Progenitor cell of endocrine pancreas (in vitro differentiated cells): ENCODE data around the gene SV2B. TPM values are rescaled to one million over a fixed set of nuclear protein-coding genes. Genes with fewer than 3 reads are reported as not detected.

ENCODE experiments used
- DNase-seq: peaks from one replicate; pipeline ENCODE4 v3.0.0; 2021; ENCODE audit warnings: low spot score; ENCODE audit not compliant: unreplicated experiment
- H3K27ac Mint-ChIP-seq: 2 replicates; pipeline ENCODE4 v1.8.0; 2021; ENCODE audit warnings: mild to moderate bottlenecking, moderate library complexity, mixed read lengths
- H3K27me3 Mint-ChIP-seq: 2 replicates; pipeline ENCODE4 v1.8.0; 2021; ENCODE audit warnings: mixed read lengths
- H3K36me3 Mint-ChIP-seq: 2 replicates; pipeline ENCODE4 v1.8.0; 2022; ENCODE audit warnings: mixed read lengths; ENCODE audit not compliant: insufficient read depth
- H3K4me1 Mint-ChIP-seq: 2 replicates; pipeline ENCODE4 v1.8.0; 2021; ENCODE audit warnings: low read depth, mixed read lengths
- H3K4me3 Mint-ChIP-seq: 2 replicates; pipeline ENCODE4 v1.8.0; 2021; ENCODE audit warnings: low read depth, mild to moderate bottlenecking, moderate library complexity, mixed read lengths
- H3K9me3 Mint-ChIP-seq: 2 replicates; pipeline ENCODE4 v1.8.0; 2021; ENCODE audit warnings: low read depth, mixed read lengths
- CTCF ChIP-seq: fragments of 200-600 bp; sonication (generic); IDR thresholded peaks from one replicate; pipeline ENCODE4 v1.5.0; 2021; ENCODE audit warnings: antibody characterized with exemption, mild to moderate bottlenecking; ENCODE audit not compliant: unreplicated experiment
- total RNA-seq: library from RNA; stranded (reverse); gene quantifications from 2 replicates; pipeline ENCODE4 v1.2.1, GENCODE V29; 2021

The SV2B gene
- total RNA-seq, 1 donor from 2014 or later: 19.9 TPM

GRCh38 chr15:91290553-91290952, 190.5 kb downstream of the SV2B start:
- Mint-ChIP-seq H3K9me3 (no peaks in the 10 kb centered on the region), H3K27ac (no peak overlapping the region), H3K36me3 (peaks cover 2% of the 10 kb centered on the region), H3K4me1 (peaks cover 8% of the 10 kb centered on the region), H3K4me3 (no peak overlapping the region), H3K27me3 (peaks cover 12% of the 10 kb centered on the region)
- DNase-seq: no peak
- no peak for TF ChIP-seq CTCF

GRCh38 chr15:91291673-91292072, 191.6 kb downstream of the SV2B start:
- H3K27ac Mint-ChIP-seq: no peak overlapping the region
- H3K4me1 Mint-ChIP-seq: peaks cover 8% of the 10 kb centered on the region
- no peak overlapping the region for H3K4me3 Mint-ChIP-seq
- peaks cover 12% of the 10 kb centered on the region for H3K27me3 Mint-ChIP-seq
- DNase-seq: no peak
- no peaks in the 10 kb centered on the region for H3K9me3 Mint-ChIP-seq
- H3K36me3 Mint-ChIP-seq: peaks cover 2% of the 10 kb centered on the region
- no peak for TF ChIP-seq CTCF

GRCh38 chr15:91294344-91294743, 194.3 kb downstream of the SV2B start:
- H3K36me3 Mint-ChIP-seq: peaks cover 2% of the 10 kb centered on the region
- H3K9me3 Mint-ChIP-seq: peaks cover 4% of the 10 kb centered on the region
- H3K4me3 Mint-ChIP-seq: no peak overlapping the region
- DNase-seq: no peak
- no peak overlapping the region for H3K27ac Mint-ChIP-seq
- TF ChIP-seq CTCF: no peak
- H3K4me1 Mint-ChIP-seq: peaks cover 8% of the 10 kb centered on the region
- peaks cover 18% of the 10 kb centered on the region for H3K27me3 Mint-ChIP-seq

GRCh38 chr15:91294795-91295194, 194.7 kb downstream of the SV2B start:
- Mint-ChIP-seq H3K4me1 (peaks cover 8% of the 10 kb centered on the region), H3K27ac (no peak overlapping the region), H3K36me3 (peaks cover 2% of the 10 kb centered on the region), H3K4me3 (no peak overlapping the region), H3K27me3 (peaks cover 18% of the 10 kb centered on the region), H3K9me3 (peaks cover 4% of the 10 kb centered on the region)
- DNase-seq: no peak
- TF ChIP-seq CTCF: no peak

- H3K27me3 Mint-ChIP-seq: peaks cover 36% of the 10 kb centered on the region
- no peak overlapping the region for H3K27ac Mint-ChIP-seq
- TF ChIP-seq CTCF: no peak
- H3K4me3 Mint-ChIP-seq: no peak overlapping the region
- peaks cover 4% of the 10 kb centered on the region for H3K9me3 Mint-ChIP-seq
- H3K4me1 Mint-ChIP-seq: peaks cover 10% of the 10 kb centered on the region
- no peaks in the 10 kb centered on the region for H3K36me3 Mint-ChIP-seq
- DNase-seq: no peak
Measured at GRCh38 chr15:91298101-91298500, 198.0 kb downstream of the SV2B start.
